GM12878 (cell line): Measurements from ENCODE around the gene NOTCH3. TPM values are rescaled to one million over a fixed set of nuclear protein-coding genes. Genes with fewer than 3 reads are reported as not detected.

Experiments used
- ATAC-seq: fragments of 200-7000 bp; cut with Tn5 transposase; 3 replicates; pipeline ENCODE4 v1.9.1; 2020; ENCODE audit warnings: mild to moderate bottlenecking, moderate library complexity
- BruUV-seq: library from RNA; stranded (reverse); fragments of 400-500 nt; replicated peaks from 2 replicates; lab custom pipeline; 2021; lab: Mats Ljungman, UMichigan
- CTCF ChIA-PET: fragments of 300-600 bp; sonication (Branson Sonifier 250); formaldehyde crosslinking; extraction: SDS; loops from one replicate; lab custom pipeline; 2021; ENCODE audit warnings: inconsistent platforms; lab: Yijun Ruan, JAX
- POLR2A ChIA-PET: fragments of 350-600 bp; formaldehyde crosslinking; extraction: SDS; loops from one replicate; lab custom pipeline; 2021; ENCODE audit warnings: inconsistent platforms; lab: Charles Lee
- RAD21 ChIA-PET: fragments of 300-600 bp; sonication (Branson Sonifier 250); formaldehyde crosslinking; loops from one replicate; lab custom pipeline; 2023; ENCODE audit warnings: antibody characterized with exemption; ENCODE audit not compliant: unreplicated experiment; lab: Charles Lee
- SMC1A ChIA-PET: fragments of 300-600 bp; sonication (Branson Sonifier 250); formaldehyde crosslinking; loops from one replicate; lab custom pipeline; 2023; ENCODE audit not compliant: unreplicated experiment, uncharacterized antibody; lab: Charles Lee
- DNase-seq: peaks from one replicate; pipeline ENCODE4 v3.0.0-alpha.2; 2011; ENCODE audit warnings: low read depth, low spot score
- FAIRE-seq: peaks from 3 replicates; lab custom pipeline; 2011; peaks lifted over from hg19 to GRCh38; lab: Jason Lieb, UNC
- H2AFZ ChIP-seq: 2 replicates; pipeline ENCODE4 v1.6.0; 2011; ENCODE audit warnings: low read depth, low read length, control low read depth; ENCODE audit not compliant: control insufficient read depth
- H3K27ac ChIP-seq: 2 replicates; pipeline ENCODE4 v1.5.1; 2011; ENCODE audit warnings: control low read depth; ENCODE audit not compliant: control insufficient read depth, insufficient read depth
- H3K27me3 ChIP-seq, 2 experiments: replicated peaks in 1 of 2; 2 replicates each; pipeline versions ENCODE4 v1.6.0 to v1.6.1; 2011; ENCODE audit warnings: low read length in 1 of 2; ENCODE audit not compliant: control insufficient read depth in 2 of 2, insufficient read depth in 2 of 2
- H3K36me3 ChIP-seq, 2 experiments: 2 replicates each; pipeline ENCODE4 v1.5.1; 2011; ENCODE audit warnings: low read length in 1 of 2; ENCODE audit not compliant: control insufficient read depth in 2 of 2, insufficient read depth in 2 of 2
- H3K4me1 ChIP-seq: 2 replicates; pipeline ENCODE4 v1.6.1; 2011; ENCODE audit warnings: mild to moderate bottlenecking, low read length, moderate library complexity, mixed read lengths; ENCODE audit not compliant: control insufficient read depth, insufficient read depth
- H3K4me2 ChIP-seq: 2 replicates; pipeline ENCODE4 v1.6.0; 2011; ENCODE audit warnings: control low read depth; ENCODE audit not compliant: control insufficient read depth, insufficient read depth
- H3K4me3 ChIP-seq: fragments of 200-600 bp; sonication (generic); 2 replicates; pipeline ENCODE4 v1.5.1; 2016
- H3K79me2 ChIP-seq: 2 replicates; pipeline ENCODE4 v1.6.0; 2011; ENCODE audit warnings: low read length; ENCODE audit not compliant: control insufficient read depth, insufficient read depth
- H3K9ac ChIP-seq: 2 replicates; pipeline ENCODE4 v1.8.0; 2011; ENCODE audit warnings: low read length, control low read depth, mixed read lengths; ENCODE audit not compliant: control insufficient read depth, insufficient read depth
- H3K9me3 ChIP-seq: replicated peaks from 3 replicates; pipeline ENCODE4 v1.5.1; 2011; ENCODE audit warnings: mild to moderate bottlenecking, low read length; ENCODE audit not compliant: control insufficient read depth, insufficient read depth
- H4K20me1 ChIP-seq: 2 replicates; pipeline ENCODE4 v1.6.0; 2011; ENCODE audit not compliant: control insufficient read depth, insufficient read depth
- ASH2L ChIP-seq: fragments of 300-600, 200-600 bp; sonication (generic); IDR thresholded peaks from 2 replicates; pipeline ENCODE4 v1.6.1; 2017; ENCODE audit warnings: low read depth, mild to moderate bottlenecking, borderline replicate concordance
- BHLHE40 ChIP-seq, 2 experiments: fragments of 450-650 bp in 1 of 2; IDR thresholded peaks; 2 replicates each; pipeline ENCODE4 v1.6.1; 2011 to 2017; ENCODE audit warnings: low read depth in 2 of 2, borderline replicate concordance in 1 of 2, improper control_type of control experiment in 1 of 2, low read length in 1 of 2, mild to moderate bottlenecking in 1 of 2
- EP300 ChIP-seq, 2 experiments: fragments of 150-350 bp in 1 of 2; IDR thresholded peaks; 2 replicates each; pipeline ENCODE4 v1.6.1; 2011 to 2012; ENCODE audit warnings: low read depth in 2 of 2, low read length in 2 of 2, borderline replicate concordance in 1 of 2, improper control_type of control experiment in 1 of 2, inconsistent platforms in 1 of 2; ENCODE audit not compliant: control insufficient read depth in 1 of 2
- FOS ChIP-seq: IDR thresholded peaks from 3 replicates; pipeline ENCODE4 v1.6.1; 2011; ENCODE audit warnings: borderline replicate concordance; ENCODE audit not compliant: insufficient read length; ENCODE audit errors: extremely low read depth
- KDM1A ChIP-seq: fragments of 200-600 bp; sonication (generic); IDR thresholded peaks from 2 replicates; pipeline ENCODE4 v1.6.1; 2016; ENCODE audit warnings: borderline replicate concordance
- SIN3A ChIP-seq: IDR thresholded peaks from 2 replicates; pipeline ENCODE4 v1.6.1; 2012; ENCODE audit warnings: low read depth, low read length, improper control_type of control experiment
- WGBS: methylation state at CpG from one replicate; pipeline ENCODE4 v1.1.6; 2016; ENCODE audit warnings: low lambda C conversion rate; ENCODE audit not compliant: insufficient replicate concordance, insufficient coverage; ENCODE audit errors: missing lambda C conversion rate; 5-methylcytosine and 5-hydroxymethylcytosine counted together
- in situ Hi-C: fragments of 300-500 bp; cut with MboI; formaldehyde crosslinking; loops from 9 replicates; pipeline ENCODE4 v1.14.3; 2018; ENCODE audit warnings: mixed read lengths
- intact Hi-C: fragments of 100-400 bp; cut with micrococcal nuclease; formaldehyde crosslinking; loops from one replicate; pipeline ENCODE4 v1.14.2; 2022; ENCODE audit not compliant: unreplicated experiment
- polyA plus RNA-seq, 11 experiments: library from polyadenylated mRNA; depleted of rRNA in 4 of 11; unstranded in 6 of 11; stranded (reverse) in 5 of 11; fragments of >200 nt; fragmentation: Nextera tagmentation in 4 of 11; fragmentation: Illumina TruSeq in 1 of 11; extraction: Ambion mirVana in 4 of 11; extraction: Trizol in 1 of 11; gene quantifications; 1 replicate in 1 of 11; 2 replicates in 10 of 11; pipeline versions ENCODE4 v1.2.1 to v1.2.3, GENCODE V29; 2011 to 2016; ENCODE audit warnings: inconsistent platforms in 2 of 11, missing spikeins in 2 of 11, low read depth in 1 of 11
- total RNA-seq, 4 experiments: library from RNA; depleted of rRNA in 3 of 4; stranded (reverse); fragments of >200 nt in 3 of 4; fragmentation: Illumina TruSeq in 1 of 4; extraction: Trizol in 1 of 4; gene quantifications; 2 replicates each; pipeline versions ENCODE4 v1.2.1 to v1.2.3, GENCODE V29; 2013 to 2021
- TF ChIP-seq, protein P1 (sequence below): IDR thresholded peaks from 2 replicates; pipeline ENCODE4 v1.6.1; 2012; ENCODE audit warnings: low read depth, low read length, improper control_type of control experiment
- TF ChIP-seq, protein P2 (sequence below): fragments of 450-650 bp; IDR thresholded peaks from 2 replicates; pipeline ENCODE4 v1.6.1; 2017; ENCODE audit warnings: antibody characterized with exemption, mild to moderate bottlenecking, moderate library complexity
- TF ChIP-seq, protein P3 (sequence below): fragments of 450-650 bp; IDR thresholded peaks from 2 replicates; pipeline ENCODE4 v1.6.1; 2017; ENCODE audit warnings: mild to moderate bottlenecking

NOTCH3 gene
- total and polyA plus RNA-seq, 10 of the 15 experiments (the other 5 are each of a cell fraction or from before 2014, with no cell fraction given) = 0.01 to 0.42 (median 0.10) TPM; not detected in 5

DNA sequence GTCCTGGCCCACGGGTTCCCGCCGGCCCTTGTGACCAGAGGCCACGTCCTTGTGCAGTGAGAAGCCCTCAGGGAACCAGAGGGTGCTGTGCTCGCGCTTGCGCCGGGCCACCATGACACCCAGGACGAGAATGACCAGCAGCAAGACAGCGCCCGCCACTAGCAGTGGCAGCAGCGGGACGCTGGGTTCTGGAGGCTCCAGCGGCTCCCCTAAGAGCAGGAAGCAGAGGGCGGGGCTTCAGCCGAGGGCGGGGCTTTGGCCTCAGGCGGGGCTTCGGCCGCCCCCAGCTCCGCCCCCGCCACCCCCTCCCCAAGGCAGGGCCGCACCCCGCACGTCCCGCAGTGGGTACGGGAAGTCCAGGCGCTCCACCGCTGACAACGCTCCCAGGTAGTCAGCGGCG is 30.4 kb downstream of the NOTCH3 start:
- Histone ChIP-seq H3K4me1 (no peaks in the 10 kb centered on the region), H3K36me3 (no peaks in the 10 kb centered on the region), H3K4me3 (no peak overlapping the region), H3K9ac (no peak overlapping the region), H3K27ac (no peak overlapping the region), H3K27me3 (no peaks in the 10 kb centered on the region), H3K79me2 (no peaks in the 10 kb centered on the region), H3K9me3 (peaks cover 3% of the 10 kb centered on the region; the same call in 1 of the 3 replicates), H4K20me1 (no peaks in the 10 kb centered on the region), H3K4me2 (no peak overlapping the region), H2AFZ (no peak overlapping the region)
- TF ChIP-seq, protein P1, sequence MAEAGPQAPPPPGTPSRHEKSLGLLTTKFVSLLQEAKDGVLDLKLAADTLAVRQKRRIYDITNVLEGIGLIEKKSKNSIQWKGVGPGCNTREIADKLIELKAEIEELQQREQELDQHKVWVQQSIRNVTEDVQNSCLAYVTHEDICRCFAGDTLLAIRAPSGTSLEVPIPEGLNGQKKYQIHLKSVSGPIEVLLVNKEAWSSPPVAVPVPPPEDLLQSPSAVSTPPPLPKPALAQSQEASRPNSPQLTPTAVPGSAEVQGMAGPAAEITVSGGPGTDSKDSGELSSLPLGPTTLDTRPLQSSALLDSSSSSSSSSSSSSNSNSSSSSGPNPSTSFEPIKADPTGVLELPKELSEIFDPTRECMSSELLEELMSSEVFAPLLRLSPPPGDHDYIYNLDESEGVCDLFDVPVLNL = no peak
- TF ChIP-seq SIN3A (no peak), ASH2L (no peak), FOS (no peak), KDM1A (no peak), BHLHE40 (IDR thresholded peaks at IDR 0.05; ENCODE audit: borderline replicate concordance in 1 of 2, low read depth in 2 of 2, low read length in 1 of 2) (no peak), EP300 (IDR thresholded peaks at IDR 0.05; ENCODE audit: borderline replicate concordance in 1 of 2, control insufficient read depth in 1 of 2, low read depth in 2 of 2, low read length in 2 of 2) (no peak)
- TF ChIP-seq, protein P2, sequence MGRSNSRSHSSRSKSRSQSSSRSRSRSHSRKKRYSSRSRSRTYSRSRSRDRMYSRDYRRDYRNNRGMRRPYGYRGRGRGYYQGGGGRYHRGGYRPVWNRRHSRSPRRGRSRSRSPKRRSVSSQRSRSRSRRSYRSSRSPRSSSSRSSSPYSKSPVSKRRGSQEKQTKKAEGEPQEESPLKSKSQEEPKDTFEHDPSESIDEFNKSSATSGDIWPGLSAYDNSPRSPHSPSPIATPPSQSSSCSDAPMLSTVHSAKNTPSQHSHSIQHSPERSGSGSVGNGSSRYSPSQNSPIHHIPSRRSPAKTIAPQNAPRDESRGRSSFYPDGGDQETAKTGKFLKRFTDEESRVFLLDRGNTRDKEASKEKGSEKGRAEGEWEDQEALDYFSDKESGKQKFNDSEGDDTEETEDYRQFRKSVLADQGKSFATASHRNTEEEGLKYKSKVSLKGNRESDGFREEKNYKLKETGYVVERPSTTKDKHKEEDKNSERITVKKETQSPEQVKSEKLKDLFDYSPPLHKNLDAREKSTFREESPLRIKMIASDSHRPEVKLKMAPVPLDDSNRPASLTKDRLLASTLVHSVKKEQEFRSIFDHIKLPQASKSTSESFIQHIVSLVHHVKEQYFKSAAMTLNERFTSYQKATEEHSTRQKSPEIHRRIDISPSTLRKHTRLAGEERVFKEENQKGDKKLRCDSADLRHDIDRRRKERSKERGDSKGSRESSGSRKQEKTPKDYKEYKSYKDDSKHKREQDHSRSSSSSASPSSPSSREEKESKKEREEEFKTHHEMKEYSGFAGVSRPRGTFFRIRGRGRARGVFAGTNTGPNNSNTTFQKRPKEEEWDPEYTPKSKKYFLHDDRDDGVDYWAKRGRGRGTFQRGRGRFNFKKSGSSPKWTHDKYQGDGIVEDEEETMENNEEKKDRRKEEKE = no peak
- TF ChIP-seq, protein P3, sequence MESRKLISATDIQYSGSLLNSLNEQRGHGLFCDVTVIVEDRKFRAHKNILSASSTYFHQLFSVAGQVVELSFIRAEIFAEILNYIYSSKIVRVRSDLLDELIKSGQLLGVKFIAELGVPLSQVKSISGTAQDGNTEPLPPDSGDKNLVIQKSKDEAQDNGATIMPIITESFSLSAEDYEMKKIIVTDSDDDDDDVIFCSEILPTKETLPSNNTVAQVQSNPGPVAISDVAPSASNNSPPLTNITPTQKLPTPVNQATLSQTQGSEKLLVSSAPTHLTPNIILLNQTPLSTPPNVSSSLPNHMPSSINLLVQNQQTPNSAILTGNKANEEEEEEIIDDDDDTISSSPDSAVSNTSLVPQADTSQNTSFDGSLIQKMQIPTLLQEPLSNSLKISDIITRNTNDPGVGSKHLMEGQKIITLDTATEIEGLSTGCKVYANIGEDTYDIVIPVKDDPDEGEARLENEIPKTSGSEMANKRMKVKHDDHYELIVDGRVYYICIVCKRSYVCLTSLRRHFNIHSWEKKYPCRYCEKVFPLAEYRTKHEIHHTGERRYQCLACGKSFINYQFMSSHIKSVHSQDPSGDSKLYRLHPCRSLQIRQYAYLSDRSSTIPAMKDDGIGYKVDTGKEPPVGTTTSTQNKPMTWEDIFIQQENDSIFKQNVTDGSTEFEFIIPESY = no peak
- 72% methylated on average over 14 of the region's 32 CpGs for WGBS
- RAD21 ChIA-PET = no interaction called here
- in situ Hi-C loops (no loop called here), intact Hi-C loops (no loop called here)
- no peak for ATAC-seq
- no peak for FAIRE-seq
- POLR2A ChIA-PET = no interaction called here
- SMC1A ChIA-PET = no interaction called here
- no TSS peak for BruUV-seq
- no peak for DNase-seq
- CTCF ChIA-PET = no interaction called here
